CD4-positive, alpha-beta T cell treated with Interferon alpha-2 for 1 hour (primary cell): ENCODE data around the gene TUBB3.
"Not testable (repeated sequence)": the region's sequence is repeated elsewhere in the genome, so short reads cannot be mapped to it uniquely, and the experiment has no call there.

Experiments
- DNase-seq, 2 donors: peaks; one replicate each; pipeline ENCODE4 v3.0.0-alpha.2; 2020 to 2022

Gene TUBB3

DNA sequence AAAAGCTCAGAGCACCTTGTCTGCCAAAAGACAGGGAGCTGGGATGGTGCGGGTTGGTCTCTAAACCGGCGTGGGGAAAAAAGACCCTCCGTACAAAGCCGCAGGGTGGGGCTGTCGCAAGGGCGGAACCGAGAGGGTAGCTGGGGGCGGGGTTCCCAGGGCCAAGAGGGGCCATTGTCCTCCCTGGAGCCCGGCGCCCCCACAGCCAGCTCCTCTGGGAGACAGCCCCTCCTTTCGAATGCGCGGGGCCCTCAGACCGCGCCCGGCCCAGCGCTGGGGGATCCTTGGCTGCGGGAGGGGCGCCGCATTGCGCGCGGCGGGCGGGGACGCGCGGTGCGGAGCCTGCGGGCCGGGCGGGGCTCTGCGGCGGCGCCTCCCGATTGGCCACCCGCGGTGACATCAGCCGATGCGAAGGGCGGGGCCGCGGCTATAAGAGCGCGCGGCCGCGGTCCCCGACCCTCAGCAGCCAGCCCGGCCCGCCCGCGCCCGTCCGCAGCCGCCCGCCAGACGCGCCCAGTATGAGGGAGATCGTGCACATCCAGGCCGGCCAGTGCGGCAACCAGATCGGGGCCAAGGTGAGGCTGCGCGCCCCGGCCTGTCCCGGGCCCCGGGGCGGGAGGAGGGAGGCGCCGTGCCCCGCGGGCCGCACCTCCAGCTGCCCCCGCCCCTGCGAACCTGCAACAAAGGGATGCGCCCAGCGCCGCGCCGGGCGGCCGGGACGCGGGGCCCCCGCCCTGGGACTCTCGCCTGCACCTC lies at the start of gene TUBB3:
TSS of gene TUBB3 (plus strand) at position 459 of the 756 bp plus-strand sequence. CDS start at position 519, 60 bp downstream.
- peak; percentile 23 to 43 for DNase-seq

DNA sequence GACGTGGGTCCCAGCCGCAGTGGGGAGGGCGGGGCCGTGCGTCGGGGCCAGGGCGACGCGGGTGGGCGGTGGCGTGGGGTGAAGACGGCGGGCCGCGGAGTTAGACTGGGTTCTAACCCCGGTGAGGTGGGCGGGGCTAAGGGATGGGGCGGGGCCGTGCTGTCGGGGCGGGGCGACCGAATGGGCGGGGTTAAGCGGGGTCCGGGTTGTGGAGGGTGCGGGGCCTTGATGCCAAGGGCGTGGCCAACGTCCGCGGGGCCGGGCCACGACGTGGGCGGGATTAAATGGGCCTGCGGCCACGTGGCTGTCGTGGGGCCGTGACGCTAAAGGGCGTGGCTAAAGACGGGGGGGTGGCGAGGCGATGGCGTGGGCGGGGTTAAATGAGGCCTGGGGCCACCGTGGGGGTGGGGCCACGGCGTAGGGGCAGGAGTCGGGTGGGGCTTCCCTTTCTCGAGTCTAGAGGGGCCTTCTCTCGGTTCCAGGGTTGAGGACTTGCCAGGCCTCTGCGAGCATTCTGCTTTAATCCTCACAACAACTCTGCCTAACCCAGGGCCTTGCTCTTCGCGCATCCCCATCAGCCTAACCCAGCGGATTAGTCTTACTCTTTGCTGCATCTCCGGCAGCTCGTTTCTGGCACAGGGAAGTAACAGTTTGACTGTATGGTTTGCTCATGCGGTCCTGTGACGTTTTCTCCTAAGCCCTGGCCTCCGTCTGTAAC lies 49.0 kb upstream of the TUBB3 start:
- peak; percentile 96 to 98 for DNase-seq

DNA sequence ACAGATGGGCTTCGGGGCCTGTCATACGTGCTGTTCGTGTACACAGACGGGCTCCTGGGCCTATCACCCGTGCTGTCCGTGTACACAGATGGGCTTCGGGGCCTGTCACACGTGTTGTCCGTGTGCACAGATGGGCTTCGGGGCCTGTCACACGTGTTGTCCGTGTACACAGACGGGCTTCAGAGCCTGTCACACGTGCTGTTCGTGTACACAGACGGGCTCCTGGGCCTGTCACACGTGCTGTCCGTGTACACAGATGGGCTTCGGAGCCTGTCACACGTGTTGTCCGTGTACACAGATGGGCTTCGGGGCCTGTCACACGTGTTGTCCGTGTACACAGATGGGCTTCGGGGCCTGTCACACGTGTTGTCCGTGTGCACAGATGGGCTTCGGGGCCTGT lies 44.0 kb upstream of the TUBB3 start:
- not testable (repeated sequence) for DNase-seq

DNA sequence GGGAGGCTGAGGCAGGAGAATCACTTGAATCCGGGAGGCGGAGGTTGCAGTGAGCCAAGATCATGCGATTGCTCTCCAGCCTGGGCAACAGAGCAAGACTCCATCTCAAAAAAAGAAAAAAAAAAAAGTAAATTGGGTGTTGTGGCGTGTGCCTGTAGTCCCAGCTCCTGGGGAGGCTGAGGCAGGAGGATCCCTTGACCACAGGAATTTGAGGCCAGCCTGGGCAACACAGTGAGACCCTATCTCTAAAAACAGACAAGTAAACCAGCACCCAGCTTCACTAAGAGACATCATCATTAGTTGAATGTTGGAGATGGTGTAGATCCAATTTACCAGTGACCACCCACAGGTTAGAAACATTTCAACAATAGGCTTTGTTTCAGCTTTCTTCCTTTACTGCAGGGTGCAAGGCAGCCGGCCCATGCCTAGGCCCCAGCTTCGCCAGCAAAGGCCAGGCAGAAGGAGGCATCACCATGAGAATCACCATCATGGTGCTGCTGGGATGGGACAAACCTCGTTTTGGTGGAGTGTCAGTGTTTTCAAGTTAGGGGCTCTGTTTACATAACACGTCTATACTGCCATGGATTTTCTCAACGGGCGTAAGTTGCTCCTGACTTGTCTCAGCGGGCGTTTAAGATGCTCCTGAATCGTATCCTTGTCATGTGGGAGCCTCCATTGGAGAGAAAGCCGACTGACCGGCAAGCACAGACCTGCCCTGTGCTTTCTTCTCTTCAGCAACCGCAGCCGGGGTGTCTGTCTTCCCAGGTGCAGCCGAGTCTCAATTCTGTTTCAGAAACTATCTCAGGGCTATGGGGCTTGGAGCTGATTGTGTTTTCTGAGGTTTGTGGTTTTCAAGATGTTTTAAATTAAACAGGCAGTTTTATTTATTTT lies 42.4 kb upstream of the TUBB3 start:
- no peak for DNase-seq

DNA sequence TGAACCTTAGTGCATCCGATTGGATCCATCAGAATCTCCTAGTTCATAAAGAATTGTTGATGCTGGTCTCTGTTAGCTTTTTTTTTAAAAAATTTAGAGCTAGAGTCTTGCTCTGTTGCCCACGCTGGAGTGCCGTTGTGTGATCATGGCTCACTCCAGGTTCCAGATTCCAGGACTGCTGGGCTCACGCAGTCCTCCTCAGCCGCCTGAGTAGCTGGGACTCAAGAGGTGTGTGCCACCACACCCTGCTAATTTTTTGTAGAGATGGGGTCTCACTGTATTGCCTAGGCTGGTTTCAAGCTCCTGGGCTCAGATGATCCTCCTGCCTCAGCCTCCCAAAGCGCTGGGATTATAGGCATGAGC lies 41.8 kb upstream of the TUBB3 start:
- DNase-seq = no peak

DNA sequence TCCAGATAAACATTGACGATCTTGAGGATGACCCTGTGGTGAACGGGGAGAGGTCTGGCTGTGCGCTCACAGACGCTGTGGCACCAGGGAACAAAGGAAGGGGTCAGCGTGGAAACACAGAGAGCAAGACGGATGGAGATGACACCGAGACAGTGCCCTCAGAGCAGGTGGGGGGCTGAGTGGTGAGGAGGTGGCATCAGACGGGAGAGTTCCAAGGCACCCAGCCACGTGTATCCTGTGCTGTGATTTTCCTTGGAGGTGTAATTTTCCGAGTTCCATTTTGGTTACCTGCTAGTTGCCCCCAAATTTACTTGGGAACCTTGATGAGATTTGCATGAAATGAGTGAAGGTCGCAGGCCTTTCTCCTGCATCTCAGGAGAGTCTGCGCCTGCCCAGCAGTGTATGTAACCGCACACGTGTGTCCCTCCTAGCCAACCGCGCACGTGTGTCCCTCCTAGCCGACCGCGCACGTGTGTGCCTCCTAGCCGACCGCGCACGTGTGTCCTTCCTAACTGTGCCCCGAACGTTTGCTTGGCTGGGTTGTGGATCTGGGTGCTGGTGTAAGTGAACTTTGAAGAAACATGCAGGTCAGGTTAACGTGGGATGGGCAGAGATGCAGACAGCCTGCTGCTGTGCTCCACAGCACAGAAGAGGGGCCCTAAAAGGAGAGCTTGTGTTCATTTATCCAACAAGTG lies 39.6 kb upstream of the TUBB3 start:
- no peak for DNase-seq

DNA sequence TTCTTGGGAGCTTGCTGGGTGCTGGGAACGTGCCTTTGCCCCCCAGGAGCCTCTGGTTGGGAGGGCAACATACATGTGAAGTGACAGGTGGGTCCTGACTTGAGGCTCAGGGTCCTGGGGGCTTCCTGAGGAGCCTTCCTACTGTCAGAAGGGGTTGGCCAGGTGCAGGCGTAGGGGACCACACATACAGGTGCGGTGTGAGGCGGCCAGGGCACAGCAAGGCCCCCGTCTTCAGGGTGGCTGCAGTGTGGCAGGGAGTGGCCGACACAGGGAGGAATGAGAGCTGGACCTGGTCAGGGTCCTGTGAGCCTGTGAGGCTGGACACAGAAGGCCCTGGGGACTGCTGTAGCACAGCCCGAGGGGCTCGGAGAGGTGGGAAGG lies 39.1 kb upstream of the TUBB3 start:
- DNase-seq = no peak

DNA sequence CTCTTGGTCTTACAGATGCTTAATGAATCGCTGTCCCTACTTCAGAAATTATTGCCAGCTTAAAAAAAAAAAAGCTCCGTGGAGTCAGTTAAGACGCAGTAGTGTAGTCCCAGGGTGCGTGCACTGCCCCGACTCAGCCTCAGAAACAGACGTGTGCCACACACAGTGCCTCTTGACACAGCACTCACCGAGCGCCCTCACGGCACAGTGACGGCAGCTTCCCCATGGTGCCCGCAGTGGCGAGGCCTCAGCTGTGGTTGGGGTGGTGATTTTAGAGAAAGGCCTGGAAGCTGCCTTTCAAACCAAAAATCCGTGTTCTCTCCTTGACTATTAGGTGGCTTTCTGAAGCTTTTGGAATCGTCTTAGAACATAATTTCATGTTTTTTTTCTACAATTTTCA lies 35.9 kb upstream of the TUBB3 start:
- DNase-seq = no peak

DNA sequence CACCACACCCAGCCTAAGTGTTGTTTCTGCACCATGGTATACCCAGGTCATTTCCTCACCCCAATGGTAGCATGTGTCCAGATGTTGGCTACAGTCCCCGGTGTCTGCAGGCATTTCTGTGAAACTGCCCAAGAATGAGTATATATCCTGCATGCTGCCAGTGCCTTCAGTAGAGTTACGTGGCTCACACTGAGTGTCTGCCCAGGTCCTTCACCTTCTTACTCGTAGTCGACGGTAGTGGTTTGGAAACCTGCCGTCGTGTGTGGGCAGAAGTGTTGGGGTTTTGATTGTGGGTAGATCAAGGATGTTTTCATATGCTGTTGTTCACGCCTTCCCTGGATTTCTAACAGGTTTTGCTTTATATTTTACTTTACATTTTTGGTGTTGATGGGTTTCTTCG lies 32.9 kb upstream of the TUBB3 start:
- DNase-seq = no peak

DNA sequence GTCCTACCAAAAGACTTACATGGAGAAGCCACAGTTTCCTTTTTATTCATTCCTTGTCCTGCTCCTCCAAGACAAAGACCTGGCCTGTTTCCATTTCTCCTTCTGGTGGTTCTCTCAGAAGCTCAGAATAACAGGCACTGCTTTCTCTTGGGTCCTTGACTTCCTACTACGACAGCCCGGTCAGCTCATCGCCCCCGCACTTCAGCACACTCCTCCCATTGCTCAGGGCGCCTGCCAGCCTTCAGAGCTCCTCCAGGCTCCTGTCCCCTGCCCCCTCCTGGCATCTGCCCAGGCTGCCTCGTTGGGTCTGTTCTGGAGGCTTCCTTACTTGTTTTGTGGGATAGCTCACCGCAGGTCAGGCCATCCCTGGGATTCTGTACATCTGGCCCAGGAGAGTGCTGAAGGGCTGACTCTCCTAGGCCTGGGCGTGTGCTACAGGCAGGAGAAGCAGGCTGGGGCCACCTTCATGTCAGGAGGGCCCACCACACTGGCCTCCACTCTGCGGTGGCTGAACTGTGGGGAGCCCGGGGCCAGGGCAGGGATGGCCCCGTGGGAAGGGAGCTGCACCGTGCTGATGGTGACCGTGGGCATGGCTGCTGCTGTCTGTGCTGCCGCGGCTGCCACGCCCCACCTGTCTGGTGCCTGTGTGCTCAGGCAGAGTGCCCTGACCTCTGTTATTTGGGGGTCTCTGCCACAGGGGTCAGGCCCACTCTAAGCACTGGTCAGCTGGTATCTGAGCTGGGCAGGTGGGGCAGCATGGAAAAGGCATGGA lies 32.1 kb upstream of the TUBB3 start:
- DNase-seq = no peak

DNA sequence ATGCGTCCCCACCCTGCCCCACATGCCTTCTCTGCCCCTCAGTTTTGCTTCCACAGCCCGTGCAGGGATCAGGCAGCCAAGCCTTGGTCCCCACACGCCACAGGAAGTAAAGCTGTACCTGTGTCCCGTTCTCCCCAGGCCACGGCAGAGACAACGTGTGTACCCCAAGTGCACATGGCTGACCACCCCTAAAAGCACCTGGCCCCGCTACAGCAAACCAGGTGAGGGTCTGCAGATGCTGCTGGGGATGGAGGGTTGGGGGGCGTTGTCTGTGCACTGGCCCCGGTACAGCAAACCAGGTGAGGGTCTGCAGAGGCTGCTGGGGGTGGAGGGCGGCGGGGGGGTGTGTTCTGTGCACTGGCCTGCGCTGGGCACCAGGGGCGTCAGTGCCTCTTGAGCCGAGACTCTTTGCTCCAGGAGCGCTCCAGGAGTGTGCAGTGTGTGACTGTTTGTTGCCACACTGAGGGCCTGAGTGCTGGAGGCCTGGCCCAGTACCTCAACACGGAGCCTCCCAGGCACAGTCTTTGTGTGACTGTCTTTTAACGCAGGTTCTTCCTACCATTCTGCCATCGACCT lies 31.0 kb upstream of the TUBB3 start:
- no peak for DNase-seq

DNA sequence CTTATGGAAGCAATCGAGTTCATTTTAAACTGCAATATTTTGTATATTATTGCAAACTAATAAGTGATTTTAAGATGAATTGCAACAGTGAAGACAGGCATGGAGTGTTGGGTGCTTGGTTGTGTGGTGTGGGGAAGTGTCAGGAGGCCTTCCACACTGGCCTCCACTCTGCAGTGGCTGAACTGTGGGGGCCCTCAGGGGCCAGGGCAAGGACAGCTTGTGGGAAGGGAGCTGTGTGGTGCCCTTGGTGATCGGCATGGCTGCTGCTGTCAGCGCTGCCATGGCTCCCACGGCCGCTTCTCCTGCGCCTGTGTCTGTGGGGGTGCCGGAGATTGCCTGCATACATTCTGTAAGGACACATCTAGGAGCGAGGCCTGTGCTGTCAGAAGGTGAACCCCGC lies 30.5 kb upstream of the TUBB3 start:
- DNase-seq = no peak

DNA sequence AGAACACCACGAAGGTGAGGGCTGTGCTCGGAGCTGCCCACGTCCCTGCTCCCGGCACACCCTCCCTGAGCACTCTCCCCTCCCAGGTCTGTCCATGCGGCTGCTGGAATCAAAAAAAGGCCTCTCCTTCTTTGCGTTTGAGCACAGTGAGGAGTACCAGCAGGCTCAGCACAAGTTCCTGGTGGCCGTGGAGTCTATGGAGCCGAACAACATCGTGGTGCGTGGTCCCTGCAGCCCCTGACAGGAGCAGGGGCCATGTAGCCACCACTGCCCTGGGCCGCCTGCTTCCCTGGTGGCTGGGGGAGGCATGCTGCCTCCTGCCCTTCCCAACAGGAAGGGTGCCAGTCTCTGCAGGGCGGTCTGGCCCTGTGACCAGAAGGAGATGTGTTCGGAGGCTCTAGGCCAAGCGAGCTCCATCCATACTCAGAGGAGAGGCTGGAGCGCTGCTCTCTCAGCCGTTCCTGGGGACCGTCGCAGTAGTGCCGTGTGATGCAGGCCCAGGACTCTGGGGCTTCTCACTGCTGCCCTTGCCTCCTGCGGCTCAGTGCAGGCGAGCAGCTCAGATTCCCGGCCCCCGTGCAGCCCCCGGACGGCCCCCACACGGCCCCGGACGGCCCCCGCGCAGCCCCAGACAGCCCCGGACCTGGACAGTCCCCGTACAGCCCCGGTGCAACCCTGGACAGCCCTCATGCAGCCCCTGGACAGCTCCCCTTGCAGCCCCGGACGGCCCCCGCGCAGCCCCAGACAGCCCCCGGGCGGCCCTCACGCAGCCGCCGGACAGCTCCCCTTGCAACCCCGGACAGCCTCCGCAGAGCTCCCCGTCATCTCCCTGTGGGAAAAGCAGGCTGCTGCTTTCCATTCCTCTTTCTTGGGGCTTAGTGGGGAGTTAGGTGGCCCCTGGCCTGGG lies 29.2 kb upstream of the TUBB3 start:
- no peak for DNase-seq

DNA sequence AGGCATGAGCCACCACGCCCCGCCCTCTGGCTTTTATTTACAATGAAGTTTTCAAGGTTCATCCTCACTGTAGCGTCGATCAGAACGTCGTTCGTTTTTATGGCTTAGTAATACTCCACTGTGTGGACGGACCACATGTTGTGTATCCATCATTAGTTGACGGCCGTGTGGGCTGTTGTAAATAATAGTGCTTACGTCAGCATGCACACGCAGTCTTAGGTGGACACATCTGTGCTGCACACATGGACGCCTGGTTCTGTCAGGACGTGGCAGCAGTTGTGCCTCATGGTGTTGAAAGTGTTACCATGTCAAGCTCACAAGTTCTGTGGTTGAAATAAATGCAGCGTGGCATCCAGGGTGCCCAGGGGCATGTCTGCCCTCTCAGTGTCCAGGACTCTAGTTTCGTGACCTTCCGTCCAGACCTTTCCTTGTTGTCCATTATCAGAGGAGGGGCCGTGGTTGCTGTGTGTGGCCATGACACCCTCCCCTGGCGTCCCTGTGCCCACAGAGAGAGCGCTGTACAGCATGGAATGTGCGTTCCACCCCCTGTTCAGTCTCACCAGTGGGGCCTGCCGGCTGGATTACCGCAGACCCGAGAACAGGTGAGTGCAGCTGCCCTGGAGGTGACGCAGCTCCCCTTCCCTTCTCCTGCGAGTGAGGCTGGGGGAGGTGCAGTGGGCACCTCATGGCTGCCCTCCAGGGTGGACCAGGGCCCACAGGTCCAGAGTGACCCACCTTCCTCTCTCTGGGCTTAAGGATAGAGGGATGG lies 27.5 kb upstream of the TUBB3 start:
- DNase-seq = no peak

DNA sequence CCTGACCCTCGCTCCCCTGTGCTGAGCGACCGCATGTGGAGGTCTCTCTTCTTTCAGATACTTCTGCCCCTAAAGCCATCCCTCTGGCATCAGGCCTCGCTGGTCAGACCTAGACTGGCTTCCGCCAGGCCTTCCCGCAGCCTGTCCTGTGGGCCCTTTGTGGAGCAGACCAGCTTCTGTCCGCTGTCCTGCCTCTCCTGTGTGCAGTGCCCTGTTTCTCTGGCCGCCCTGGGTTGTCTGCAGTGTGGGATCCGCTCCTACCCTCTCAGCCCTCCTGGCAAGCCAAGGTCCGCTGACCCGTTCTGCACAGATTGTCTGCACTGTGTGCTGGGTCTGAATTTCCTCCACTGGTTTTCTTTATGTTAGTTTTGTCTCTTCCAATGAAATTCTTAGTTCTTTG lies 25.9 kb upstream of the TUBB3 start:
- no peak for DNase-seq

DNA sequence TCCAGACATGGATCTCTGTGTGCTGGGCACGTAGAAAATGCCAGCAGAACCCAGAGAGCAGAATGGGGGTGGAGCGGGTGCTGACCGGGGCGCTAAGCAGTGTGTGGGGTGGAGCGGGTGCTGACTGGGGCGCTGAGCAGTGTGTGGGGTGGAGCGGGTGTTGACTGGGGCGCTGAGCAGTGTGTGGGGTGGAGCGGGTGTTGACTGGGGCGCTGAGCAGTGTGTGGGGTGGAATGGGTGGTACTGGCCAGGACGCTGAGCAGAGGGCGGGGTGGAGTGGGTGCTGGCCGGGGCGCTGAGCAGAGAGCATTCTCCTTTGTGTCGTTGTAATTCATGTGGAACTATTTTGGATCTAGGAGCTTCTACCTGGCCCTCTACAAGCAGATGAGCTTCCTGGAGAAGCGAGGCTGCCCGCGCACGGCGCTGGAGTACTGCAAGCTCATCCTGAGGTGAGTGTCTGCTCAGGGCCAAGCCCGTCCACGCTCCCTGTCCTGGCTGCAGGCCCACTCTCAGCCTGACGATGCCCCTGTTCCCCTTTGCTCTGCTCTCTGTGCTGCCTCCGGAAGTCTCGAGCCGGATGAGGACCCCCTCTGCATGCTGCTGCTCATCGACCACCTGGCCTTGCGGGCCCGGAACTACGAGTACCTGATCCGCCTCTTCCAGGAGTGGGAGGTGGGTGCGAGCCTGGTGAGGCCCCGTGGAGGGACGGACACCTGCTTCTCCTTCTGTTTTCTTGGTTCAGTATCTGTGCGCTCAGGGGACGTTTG lies 24.8 kb upstream of the TUBB3 start:
- DNase-seq = no peak

DNA sequence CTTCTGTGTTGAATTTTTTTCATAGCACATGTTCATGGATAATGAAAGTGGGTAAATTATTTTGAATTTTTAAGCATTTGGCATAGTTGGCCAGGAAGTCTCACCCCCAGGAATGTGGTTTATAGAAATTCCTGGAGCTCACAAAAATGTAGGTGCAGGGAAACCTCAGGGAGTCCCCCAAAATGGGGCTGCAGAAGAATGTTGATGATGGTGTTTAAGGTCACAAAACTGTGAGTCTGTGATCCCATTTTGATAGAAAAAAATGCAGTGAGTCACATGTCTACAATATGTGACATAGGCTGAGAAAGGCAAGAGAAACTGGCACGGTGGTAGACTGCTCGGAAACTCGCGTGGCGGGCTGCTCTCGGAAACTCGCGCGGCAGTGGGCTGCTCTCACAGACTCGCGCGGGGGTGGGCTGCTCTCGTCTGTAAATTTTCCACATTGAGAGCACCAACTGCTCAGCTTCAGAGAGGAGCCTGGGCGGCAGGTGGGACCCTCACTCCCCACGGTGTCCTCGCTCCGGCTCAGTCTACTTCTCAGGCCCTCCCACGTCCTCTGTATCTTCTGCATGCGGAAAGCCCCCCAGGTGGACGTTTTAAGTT lies 23.2 kb upstream of the TUBB3 start:
- DNase-seq = no peak

DNA sequence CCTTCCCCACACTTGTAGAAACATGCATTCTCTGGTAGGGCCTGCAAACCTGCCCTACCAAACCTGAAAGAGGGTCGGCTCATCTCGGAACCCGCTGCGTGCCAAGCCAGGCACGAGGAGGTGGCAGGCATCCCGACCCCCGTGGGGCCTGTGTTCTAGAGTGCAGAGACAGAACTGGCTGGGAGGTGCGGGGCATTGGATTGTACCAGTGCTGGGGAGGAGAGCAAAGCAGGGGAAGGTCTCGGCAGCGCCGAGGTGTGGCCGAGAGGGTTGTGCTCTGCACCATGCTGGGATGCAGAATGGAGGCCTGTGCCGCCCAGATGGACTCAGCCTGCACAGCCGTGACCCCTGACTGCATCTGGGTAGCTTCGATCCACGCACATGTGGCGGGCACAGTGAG lies 22.3 kb upstream of the TUBB3 start:
- DNase-seq = no peak

DNA sequence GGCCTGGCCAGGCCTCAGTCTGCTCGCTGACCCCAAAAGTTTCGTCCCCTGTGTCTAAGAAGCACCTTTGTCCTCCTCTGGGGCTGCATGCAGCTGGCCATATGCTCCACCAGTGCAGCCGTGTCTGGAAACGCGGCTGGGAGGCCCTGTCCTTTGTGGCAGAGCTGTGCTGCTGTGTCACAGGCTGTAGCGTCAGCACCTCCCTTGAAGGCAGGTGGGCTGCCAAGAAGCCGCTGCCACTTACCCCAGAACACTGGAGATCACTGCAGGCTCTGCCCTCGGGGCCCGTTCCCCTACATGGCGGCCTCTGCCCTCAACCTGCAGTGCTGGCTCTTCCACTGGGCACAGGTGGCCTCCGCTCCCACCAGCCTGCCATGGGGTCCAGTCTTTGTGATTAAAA lies 20.2 kb upstream of the TUBB3 start:
- DNase-seq = no peak
